ENCODE data around the gene CRIM1.

CRIM1 gene

DNA sequence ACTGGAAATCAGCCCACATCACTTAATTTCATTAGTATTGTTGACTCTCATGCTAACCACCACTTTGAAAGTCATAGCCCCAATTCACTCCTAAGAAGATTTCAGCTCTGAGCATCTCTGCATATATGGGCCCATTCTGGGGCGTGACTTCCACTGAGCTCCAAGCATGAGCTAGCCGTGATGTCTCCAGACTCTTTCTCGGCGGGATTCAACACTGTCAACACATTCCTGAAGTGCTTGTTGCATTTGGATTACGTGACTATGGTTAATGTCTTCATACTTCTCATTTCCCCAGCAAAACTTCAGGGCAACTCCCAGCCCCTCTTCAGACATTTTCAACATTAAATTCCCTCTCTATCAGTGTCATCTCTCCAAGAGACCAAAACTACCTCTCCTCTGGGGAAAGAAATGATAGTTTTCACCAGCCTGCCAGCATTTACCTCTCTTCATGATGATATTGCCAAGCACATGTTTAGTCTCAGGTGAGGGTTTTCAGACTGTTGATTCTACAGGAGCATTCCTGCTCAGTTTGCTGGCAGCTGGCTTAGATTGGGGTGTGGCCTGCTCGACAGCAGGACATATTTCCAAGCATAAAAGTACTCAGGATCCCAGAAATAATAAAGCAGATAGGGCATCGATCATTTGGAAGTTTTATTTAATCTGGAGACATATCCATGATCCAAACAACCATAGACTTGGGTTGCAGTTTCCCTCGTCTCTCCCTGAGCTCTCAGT, 160.7 kb downstream of the CRIM1 start:
- no peak overlapping the region for H3K4me3 ChIP-seq (ENCODE audit: control insufficient read depth, low read depth, low read length)
- no peak for DNase-seq (ENCODE audit: low read depth)
- TF ChIP-seq, protein P1, sequence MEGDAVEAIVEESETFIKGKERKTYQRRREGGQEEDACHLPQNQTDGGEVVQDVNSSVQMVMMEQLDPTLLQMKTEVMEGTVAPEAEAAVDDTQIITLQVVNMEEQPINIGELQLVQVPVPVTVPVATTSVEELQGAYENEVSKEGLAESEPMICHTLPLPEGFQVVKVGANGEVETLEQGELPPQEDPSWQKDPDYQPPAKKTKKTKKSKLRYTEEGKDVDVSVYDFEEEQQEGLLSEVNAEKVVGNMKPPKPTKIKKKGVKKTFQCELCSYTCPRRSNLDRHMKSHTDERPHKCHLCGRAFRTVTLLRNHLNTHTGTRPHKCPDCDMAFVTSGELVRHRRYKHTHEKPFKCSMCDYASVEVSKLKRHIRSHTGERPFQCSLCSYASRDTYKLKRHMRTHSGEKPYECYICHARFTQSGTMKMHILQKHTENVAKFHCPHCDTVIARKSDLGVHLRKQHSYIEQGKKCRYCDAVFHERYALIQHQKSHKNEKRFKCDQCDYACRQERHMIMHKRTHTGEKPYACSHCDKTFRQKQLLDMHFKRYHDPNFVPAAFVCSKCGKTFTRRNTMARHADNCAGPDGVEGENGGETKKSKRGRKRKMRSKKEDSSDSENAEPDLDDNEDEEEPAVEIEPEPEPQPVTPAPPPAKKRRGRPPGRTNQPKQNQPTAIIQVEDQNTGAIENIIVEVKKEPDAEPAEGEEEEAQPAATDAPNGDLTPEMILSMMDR (IDR thresholded peaks at IDR 0.05; ENCODE audit: control insufficient read depth, insufficient read depth, low read depth, low read length, missing control alignments): no peak

GRCh38 chr2:36520431-36520830, 164.9 kb downstream of the CRIM1 start:
- TF ChIP-seq, protein P1 (IDR thresholded peaks at IDR 0.05; ENCODE audit: control insufficient read depth, insufficient read depth, low read depth, low read length, missing control alignments): no peak

DNA sequence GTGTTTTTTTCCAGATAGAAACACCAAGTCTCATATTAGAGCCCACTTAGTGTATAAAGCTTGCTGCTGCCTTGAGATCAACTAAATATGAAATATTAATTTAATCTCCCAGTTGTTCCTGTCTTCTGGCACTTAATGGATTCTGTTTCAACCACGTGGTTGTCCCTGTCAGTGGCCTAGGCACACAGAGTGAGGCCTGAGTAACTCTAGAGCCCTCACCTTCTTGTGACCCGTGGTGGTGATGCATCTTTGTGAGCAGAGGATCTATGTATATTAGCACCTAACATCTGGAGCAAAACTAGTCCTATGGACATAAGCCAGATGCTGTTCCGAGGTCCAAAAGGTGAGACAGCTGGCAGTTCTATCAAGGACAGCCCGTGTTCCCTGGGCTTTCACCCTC, 167.6 kb downstream of the CRIM1 start:
- DNase-seq (ENCODE audit: low read depth): no peak
- TF ChIP-seq, protein P1 (IDR thresholded peaks at IDR 0.05; ENCODE audit: control insufficient read depth, insufficient read depth, low read depth, low read length, missing control alignments): no peak
- H3K4me3 ChIP-seq (ENCODE audit: control insufficient read depth, low read depth, low read length): no peak overlapping the region

More at GRCh38 chr2:36520431-36520830, 164.9 kb downstream of the CRIM1 start:
- no peak overlapping the region for H3K4me3 ChIP-seq (ENCODE audit: control insufficient read depth, low read depth, low read length)
- DNase-seq (ENCODE audit: low read depth): no peak

DNA sequence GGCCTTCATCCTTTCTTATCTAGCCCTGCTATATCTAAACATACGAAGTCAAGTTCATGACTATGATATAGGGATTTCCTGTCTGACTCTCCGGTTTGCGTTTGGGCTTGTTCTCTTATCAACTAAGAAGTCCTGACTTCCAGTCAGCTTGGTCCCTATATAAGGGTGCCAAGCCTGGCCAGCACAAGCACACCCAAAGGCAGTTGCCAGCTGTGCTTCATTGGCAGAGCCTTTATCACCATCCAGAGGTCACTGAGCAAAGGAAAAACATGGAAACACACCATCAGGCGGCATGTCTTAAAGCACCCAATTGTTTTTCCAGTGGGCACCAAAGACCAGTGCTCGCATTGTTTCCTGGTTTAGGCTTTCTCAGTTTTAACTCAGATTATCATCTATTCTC, 169.7 kb downstream of the CRIM1 start:
- DNase-seq (ENCODE audit: low read depth): no peak
- TF ChIP-seq, protein P1 (IDR thresholded peaks at IDR 0.05; ENCODE audit: control insufficient read depth, insufficient read depth, low read depth, low read length, missing control alignments): no peak
- H3K4me3 ChIP-seq (ENCODE audit: control insufficient read depth, low read depth, low read length): no peak overlapping the region

GRCh38 chr2:36526226-36526625, 170.6 kb downstream of the CRIM1 start:
- no peak overlapping the region for H3K4me3 ChIP-seq (ENCODE audit: control insufficient read depth, low read depth, low read length)
- DNase-seq (ENCODE audit: low read depth): no peak
- TF ChIP-seq, protein P1 (IDR thresholded peaks at IDR 0.05; ENCODE audit: control insufficient read depth, insufficient read depth, low read depth, low read length, missing control alignments): no peak

- DNase-seq (ENCODE audit: low read depth): no peak
- TF ChIP-seq, protein P1 (IDR thresholded peaks at IDR 0.05; ENCODE audit: control insufficient read depth, insufficient read depth, low read depth, low read length, missing control alignments): no peak
- no peak overlapping the region for H3K4me3 ChIP-seq (ENCODE audit: control insufficient read depth, low read depth, low read length)
Measured at GRCh38 chr2:36528274-36528673, 172.7 kb downstream of the CRIM1 start.
